GM20000 (cell line): ENCODE measurements around the gene PRKCB.

Experiments used
- DNase-seq: peaks from one replicate; pipeline ENCODE4 v3.0.0; 2012; ENCODE audit warnings: low spot score
- CTCF ChIP-seq: IDR thresholded peaks from 2 replicates; pipeline ENCODE4 v1.5.1; 2012; ENCODE audit warnings: mild to moderate bottlenecking, control low read depth; ENCODE audit errors: extremely low read depth, missing control alignments

The PRKCB gene

GRCh38 chr16:24069036-24069590, 233.3 kb downstream of the PRKCB start:
- DNase-seq, result no peak
- no peak for TF ChIP-seq CTCF

GRCh38 chr16:24070851-24071250, 235.1 kb downstream of the PRKCB start:
- peak; percentile 63 for DNase-seq
- TF ChIP-seq CTCF, result peak; percentile 69

- DNase-seq, result no peak
- no peak for TF ChIP-seq CTCF
These were observed 236.0 kb downstream of the PRKCB start for GRCh38 chr16:24071666-24072360.

GRCh38 chr16:24073321-24073720, 237.5 kb downstream of the PRKCB start:
- no peak for DNase-seq
- no peak for TF ChIP-seq CTCF

- no peak for DNase-seq
- TF ChIP-seq CTCF, result no peak
These were observed 238.8 kb downstream of the PRKCB start for GRCh38 chr16:24074574-24074973.

GRCh38 chr16:24075302-24075701, 239.5 kb downstream of the PRKCB start:
- DNase-seq, result no peak
- TF ChIP-seq CTCF, result no peak

- TF ChIP-seq CTCF, result no peak
- DNase-seq, result peak; percentile 18
These were observed 240.3 kb downstream of the PRKCB start for GRCh38 chr16:24075931-24076716.
